GM19455 (cell line): ENCODE results near the gene LIN37.
A peak's percentile ranks its signal among the peaks of the same experiment; 100 is the strongest.

Source experiments
- ATAC-seq: cut with Tn5 transposase; IDR thresholded peaks from one replicate; pipeline ENCODE4 v1.9.1; 2021; ENCODE audit not compliant: unreplicated experiment

LIN37 gene

GRCh38 chr19:35748106-35749020 lies at the start of gene LIN37:
Gene LIN37, plus strand, starts transcription at chr19:35748576. Its CDS starts 149 bp downstream, at chr19:35748725.
- peak; percentile 58 for ATAC-seq

- peak; percentile 88 for ATAC-seq
Observed at GRCh38 chr19:35702223-35703012, 46.0 kb upstream of the LIN37 start.

GRCh38 chr19:35703343-35703742 lies 45.0 kb upstream of the LIN37 start:
- ATAC-seq: no peak

- no peak for ATAC-seq
Observed at GRCh38 chr19:35704218-35704617, 44.2 kb upstream of the LIN37 start, which contains the start of gene ZBTB32. Gene ZBTB32, plus strand, starts transcription at chr19:35704558. Its CDS starts 10,069 bp downstream, at chr19:35714627.

GRCh38 chr19:35708391-35708790 lies 40.0 kb upstream of the LIN37 start:
- ATAC-seq: no peak

- no peak for ATAC-seq
Observed at GRCh38 chr19:35710784-35711723, 37.3 kb upstream of the LIN37 start.

GRCh38 chr19:35712567-35713505 lies 35.5 kb upstream of the LIN37 start:
- ATAC-seq: no peak

GRCh38 chr19:35713506-35713850 lies 34.9 kb upstream of the LIN37 start:
- no peak for ATAC-seq

GRCh38 chr19:35713904-35714495 lies 34.4 kb upstream of the LIN37 start:
- ATAC-seq: no peak

GRCh38 chr19:35714601-35715354 lies 33.6 kb upstream of the LIN37 start:
- ATAC-seq: no peak

GRCh38 chr19:35715355-35715809 lies 33.0 kb upstream of the LIN37 start:
- no peak for ATAC-seq

GRCh38 chr19:35715981-35716800 lies 32.2 kb upstream of the LIN37 start:
- ATAC-seq: no peak

GRCh38 chr19:35716801-35717664 lies 31.3 kb upstream of the LIN37 start:
- peak; percentile 49 for ATAC-seq

GRCh38 chr19:35717665-35718344 lies 30.6 kb upstream of the LIN37 start, which contains the start of gene KMT2B:
Gene KMT2B, plus strand, starts transcription at chr19:35718003. Its CDS starts 16 bp downstream, at chr19:35718019.
- ATAC-seq: peak; percentile 41

GRCh38 chr19:35718345-35719041 lies 29.9 kb upstream of the LIN37 start:
- ATAC-seq: peak; percentile 5
